Measurements from ENCODE around the gene OBP2B. TPM values are rescaled to one million over a fixed set of nuclear protein-coding genes. Genes with fewer than 3 reads are reported as not detected.

The OBP2B gene
- total RNA-seq, 4 donors from 2014 or later = not detected

DNA sequence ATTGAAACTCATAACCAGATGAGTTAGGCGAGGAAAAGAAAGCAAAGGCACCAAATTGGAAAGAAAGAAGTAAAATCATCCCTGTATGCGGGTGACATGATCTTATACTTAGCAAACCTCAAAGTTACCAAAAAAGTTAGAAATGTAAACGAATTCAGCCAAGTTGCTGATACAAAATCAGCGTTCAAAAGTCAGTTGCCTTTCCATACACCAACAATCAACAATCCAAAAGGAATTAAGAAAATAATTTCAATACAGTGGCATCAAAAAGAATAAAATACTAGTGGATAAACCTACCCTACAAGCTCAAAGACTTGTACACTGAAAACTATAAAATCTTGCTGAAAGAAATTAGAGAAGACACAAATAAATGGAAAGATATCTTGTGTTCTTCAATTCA is 14.5 kb downstream of the OBP2B start:
- DNase-seq (ENCODE audit: low spot score) (no peak), ATAC-seq (ENCODE audit: low FRiP score) (no peak)
- TF ChIP-seq CTCF (IDR thresholded peaks at IDR 0.05) = no peak

GRCh38 chr9:133191989-133192388 is 17.1 kb downstream of the OBP2B start:
- ATAC-seq (ENCODE audit: low FRiP score) = no peak
- no peak for DNase-seq (ENCODE audit: low spot score)
- TF ChIP-seq CTCF (IDR thresholded peaks at IDR 0.05) = no peak

- DNase-seq (ENCODE audit: low spot score) (no peak), ATAC-seq (ENCODE audit: low FRiP score) (no peak)
- TF ChIP-seq CTCF (IDR thresholded peaks at IDR 0.05) = no peak
Measured at GRCh38 chr9:133189826-133190225, 19.2 kb downstream of the OBP2B start.

DNA sequence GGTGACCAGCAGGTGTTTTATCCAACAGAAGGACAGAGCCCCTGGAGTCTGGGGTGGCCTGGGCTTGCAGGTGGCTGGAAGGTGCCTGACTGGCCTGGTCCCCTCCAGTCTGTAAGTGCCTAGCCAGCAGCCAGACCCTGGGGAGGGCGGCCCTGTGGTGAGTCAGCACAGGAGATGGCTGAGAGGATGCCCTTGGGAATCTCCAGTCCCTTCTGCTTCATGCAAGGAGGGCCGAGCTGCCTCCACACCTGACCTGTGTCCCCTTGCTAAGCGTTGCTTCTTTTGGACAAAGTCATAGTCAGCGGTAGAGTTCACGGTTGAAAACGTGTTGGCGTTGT is 20.2 kb downstream of the OBP2B start:
- DNase-seq (ENCODE audit: low spot score) (no peak), ATAC-seq (ENCODE audit: low FRiP score) (no peak)
- no peak for TF ChIP-seq CTCF (IDR thresholded peaks at IDR 0.05)

GRCh38 chr9:133188006-133188842 is 20.8 kb downstream of the OBP2B start:
- ATAC-seq (ENCODE audit: low FRiP score) (no peak), DNase-seq (ENCODE audit: low spot score) (no peak)
- TF ChIP-seq CTCF (IDR thresholded peaks at IDR 0.05) = no peak

DNA sequence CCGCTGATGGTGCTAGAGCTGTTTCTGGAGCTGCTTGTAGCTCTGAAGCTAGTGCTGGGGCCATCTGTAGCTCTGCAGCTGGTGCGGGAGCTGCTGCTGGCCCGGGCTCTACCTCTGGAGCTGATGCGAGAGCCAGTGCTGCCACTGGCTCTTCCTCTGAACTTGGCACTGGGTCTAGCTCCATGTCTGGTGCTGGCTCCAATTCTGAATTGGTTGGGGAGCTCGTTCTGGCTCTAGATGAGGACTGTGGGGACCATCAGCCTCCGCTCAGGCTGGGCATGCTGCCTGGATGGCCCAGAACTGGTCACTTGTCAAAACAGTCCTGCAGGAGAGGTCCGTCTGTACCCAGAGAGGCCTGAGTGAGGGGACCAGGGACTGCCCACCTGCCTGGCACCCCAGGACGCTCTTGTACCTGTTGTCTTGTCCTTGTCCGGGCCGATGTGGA is 21.5 kb downstream of the OBP2B start:
- TF ChIP-seq CTCF (IDR thresholded peaks at IDR 0.05) = no peak
- ATAC-seq (ENCODE audit: low FRiP score) (no peak), DNase-seq (ENCODE audit: low spot score) (no peak)

DNA sequence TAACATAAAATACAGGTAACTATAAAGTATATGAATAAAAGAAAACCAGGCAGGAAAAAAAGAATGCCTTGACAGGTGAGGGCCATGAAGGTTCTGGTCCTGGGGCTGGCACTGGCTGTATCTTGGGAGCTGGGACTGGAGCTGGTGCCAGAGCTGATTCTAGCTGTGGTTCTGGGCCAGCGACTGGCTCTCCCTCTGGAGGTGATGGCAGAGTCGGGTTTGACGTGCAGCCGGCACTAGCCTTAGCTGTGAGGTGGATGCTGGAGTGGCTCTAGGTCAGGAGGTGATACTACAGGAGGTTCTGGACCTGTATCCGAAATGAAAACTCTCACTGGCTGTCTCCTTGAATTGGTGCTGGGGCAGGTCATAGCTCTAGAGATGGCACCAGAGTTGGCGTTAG is 22.3 kb downstream of the OBP2B start:
- no peak for TF ChIP-seq CTCF (IDR thresholded peaks at IDR 0.05)
- ATAC-seq (ENCODE audit: low FRiP score) (no peak), DNase-seq (ENCODE audit: low spot score) (no peak)
